Cerebellar nuclear complex (tissue), 1 donor: ENCODE measurements around the gene LRP10.

Experiments used
- DNase-seq, 2 experiments: peaks; one replicate each; lab custom pipeline; 2025; lab: John Stamatoyannopoulos, UW

The LRP10 gene

GRCh38 chr14:22865424-22866405 lies 5.8 kb upstream of the LRP10 start:
- DNase-seq = no peak

GRCh38 chr14:22866874-22867273 lies 4.7 kb upstream of the LRP10 start:
- no peak for DNase-seq

DNA sequence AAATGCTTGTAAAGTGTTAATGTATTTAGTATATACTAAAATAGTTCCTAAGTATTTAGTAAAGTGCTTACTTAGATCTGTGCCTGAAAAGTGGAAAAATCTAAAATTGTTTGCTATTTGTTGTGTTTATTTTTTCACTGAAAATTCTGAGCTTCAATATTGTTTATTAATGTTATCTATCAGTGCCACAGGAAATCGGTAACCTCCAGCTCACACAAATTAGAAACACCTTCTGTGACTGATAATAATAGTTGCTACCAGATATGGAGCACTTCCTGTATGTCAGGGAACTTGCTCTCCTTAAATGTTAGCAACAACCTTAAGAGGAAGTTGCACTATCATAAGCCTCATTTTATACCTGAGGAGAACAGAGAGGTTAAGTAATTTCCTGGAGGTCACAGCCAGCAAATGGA lies 723 bp upstream of the LRP10 start:
- DNase-seq = no peak

GRCh38 chr14:22872033-22872832 lies 693 bp downstream of the LRP10 start:
- no peak for DNase-seq

DNA sequence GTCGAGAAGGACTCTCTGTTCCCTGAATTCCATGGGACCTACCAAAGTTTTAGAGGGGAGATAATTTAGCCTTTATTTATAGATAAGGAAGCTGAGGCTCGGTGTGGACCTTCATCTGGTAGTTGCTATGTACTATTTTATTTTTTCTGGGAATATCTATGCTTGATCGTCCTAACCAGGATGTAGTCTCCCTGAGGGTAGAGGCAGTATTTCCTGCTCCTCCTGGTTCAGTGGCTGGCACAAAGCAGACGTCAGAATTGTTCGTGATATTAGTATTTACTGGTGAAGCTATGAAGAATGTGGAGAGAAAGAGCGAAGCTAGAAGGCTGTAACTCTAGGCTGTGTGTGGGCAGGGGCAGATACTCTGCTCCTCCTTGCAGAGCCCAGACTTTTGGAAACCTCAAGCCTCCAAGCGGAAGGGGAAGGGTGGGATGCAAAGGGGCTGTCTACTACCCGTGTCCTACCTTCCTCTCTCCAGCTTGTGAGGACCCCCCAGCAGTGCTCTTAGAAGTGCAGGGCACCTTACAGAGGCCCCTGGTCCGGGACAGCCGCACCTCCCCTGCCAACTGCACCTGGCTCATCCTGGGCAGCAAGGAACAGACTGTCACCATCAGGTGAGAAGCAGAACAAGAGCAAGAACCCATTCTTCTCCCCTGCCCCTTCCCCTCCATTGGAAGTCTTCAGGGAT lies 1.4 kb downstream of the LRP10 start:
- no peak for DNase-seq

DNA sequence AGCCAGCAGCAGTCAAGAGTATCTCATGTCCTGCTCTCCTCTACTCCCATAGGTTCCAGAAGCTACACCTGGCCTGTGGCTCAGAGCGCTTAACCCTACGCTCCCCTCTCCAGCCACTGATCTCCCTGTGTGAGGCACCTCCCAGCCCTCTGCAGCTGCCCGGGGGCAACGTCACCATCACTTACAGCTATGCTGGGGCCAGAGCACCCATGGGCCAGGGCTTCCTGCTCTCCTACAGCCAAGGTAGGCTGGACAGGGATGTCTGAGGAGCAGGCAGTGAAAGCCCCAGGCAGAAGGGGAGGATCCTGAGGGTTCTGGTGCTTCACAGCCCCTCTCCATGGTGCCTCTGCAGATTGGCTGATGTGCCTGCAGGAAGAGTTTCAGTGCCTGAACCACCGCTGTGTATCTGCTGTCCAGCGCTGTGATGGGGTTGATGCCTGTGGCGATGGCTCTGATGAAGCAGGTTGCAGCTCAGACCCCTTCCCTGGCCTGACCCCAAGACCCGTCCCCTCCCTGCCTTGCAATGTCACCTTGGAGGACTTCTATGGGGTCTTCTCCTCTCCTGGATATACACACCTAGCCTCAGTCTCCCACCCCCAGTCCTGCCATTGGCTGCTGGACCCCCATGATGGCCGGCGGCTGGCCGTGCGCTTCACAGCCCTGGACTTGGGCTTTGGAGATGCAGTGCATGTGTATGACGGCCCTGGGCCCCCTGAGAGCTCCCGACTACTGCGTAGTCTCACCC lies 3.6 kb downstream of the LRP10 start:
- DNase-seq = no peak

- no peak for DNase-seq
Measured at GRCh38 chr14:22875748-22876319, 4.3 kb downstream of the LRP10 start.

GRCh38 chr14:22877000-22877501 lies 5.5 kb downstream of the LRP10 start:
- no peak for DNase-seq

DNA sequence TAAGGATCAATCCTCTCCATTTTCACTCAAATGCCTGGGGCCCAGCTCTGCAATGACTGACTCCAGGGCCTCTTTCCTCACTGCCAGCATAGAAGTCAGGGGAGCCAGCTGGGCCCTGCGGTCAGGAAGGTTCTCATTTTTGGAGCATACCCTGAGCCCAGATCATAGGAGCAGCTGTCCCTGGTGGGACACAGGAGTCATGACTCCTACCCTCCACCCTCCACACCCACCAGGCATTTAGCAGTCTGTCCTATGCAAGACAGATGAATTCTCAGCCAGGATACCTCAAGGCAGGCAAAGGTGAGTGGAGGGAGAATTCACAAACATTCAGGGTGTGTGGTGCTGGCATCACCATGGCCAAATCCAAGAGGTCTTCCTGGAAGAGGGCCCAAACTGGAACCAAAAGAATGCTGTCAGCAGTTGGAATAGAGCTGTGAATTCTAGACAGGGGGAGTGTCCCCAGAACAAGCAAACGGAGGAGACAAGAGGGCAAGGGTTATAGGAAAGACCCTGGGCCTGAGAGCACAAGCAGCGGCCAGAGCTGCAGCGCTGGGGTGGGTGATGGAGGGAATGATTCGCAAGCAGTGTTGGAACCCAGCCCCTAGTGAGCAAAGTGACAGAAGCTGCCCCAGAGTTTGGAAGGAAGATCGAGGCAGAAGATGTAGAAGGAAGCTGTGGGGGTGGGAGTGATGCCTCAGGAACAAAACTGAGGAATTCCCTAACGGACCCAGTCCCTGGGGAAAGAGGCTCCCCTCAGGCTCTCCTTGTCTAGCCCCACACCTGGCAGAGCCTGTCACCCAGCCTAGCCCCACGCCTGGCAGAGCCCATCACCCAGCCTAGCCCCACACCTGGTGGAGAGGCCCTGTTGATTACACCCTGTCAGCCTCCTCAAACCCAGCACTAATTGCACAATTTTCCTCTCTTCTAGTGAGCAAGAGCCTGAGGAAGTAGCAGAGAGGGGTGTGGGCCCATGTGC lies 7.0 kb downstream of the LRP10 start:
- no peak for DNase-seq

DNA sequence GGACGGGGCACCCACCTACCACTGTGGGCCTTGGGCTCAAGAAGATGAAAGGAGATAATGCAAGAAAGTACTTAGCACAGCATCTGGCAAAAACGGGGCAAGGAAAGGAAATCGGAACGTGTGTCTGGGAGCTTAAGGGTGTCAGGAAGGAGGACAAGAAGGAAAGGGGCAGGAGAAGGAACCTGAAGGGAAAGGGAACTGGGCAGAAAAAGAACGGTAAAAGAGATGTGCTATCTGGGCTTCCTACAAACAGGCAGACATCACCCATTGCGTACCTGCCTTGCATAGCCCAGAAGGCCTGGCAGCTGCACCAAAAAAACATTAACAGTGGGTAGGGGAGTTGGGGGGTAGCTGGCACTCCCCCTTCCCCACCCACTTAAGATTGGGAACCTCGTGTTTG lies 10.5 kb downstream of the LRP10 start:
- no peak for DNase-seq

DNA sequence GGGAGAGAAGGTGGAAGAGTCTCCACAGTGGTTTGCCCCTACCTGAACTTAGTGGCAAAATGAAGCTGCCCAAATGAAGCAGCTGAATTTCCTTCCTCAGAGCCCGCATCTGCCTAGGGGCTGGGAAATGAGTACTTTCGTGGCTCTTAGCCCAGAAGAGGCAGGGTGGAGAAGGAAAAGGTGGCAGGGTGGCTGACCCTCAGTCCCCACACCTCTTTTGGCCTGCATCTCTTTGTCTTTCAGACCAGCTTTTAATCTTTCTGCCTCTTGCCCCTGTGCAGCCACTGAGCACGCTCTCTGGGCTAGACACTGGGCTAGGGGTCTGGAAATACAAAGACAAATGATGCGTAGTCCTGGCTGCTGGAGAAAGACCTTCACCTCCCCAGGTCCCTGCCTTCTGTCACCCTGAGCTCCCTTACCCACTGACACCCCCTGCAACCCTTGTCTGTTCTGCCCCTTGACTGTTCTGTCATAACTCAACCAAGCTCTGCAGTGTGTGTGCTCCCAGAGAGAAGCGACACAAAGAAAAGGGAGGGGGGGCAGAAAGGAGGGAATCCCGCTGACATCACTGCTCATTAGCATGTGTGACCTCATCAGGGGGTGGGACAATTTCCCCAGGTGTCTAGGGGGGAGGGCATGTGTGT lies 11.1 kb downstream of the LRP10 start:
- DNase-seq = no peak

DNA sequence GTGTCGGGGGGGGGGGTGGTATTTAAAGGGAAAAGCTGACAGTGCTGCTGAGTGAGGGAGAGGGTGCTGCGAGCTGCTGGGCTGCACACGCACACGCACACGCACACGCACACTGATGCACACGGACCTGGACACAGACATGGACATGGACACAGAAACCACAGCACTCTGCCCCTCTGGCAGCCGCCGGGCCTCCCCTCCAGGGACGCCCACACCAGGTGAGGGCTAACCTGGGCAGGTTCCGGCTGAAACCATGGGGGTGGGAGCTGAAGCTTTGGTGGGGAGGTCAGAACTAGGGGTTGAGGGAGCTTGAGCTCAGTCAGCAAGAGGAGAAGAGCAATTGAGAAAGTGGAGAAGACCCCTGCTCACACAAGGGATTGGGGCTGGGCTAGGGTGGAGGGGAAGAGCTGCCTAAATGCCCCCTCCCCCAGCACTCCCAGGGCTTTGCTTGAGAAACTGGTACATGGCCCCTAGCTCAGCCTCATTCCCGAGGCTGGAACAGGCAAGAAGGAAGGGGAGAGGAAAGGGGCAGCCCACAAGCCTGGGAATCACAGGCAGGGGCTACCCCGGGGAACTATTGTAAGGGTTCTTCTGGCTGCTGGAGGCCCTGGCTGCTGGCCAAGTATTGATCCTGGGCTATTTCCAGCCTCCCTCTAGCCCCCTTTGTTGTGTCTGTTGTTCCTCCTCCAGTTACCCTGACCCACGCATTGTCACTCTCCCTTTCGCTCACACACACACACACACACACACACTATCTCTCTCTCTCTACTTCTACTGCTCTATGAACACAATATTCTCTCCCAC lies 11.8 kb downstream of the LRP10 start, which contains the start of gene REM2:
Gene REM2, plus strand, starts transcription at position 50 of the 804 bp plus-strand sequence. Its CDS starts 66 bp downstream, at position 116.
- DNase-seq = no peak

- DNase-seq = no peak
Measured at GRCh38 chr14:22884076-22884737, 12.7 kb downstream of the LRP10 start.

- no peak for DNase-seq
Measured at GRCh38 chr14:22884738-22885523, 13.4 kb downstream of the LRP10 start.

DNA sequence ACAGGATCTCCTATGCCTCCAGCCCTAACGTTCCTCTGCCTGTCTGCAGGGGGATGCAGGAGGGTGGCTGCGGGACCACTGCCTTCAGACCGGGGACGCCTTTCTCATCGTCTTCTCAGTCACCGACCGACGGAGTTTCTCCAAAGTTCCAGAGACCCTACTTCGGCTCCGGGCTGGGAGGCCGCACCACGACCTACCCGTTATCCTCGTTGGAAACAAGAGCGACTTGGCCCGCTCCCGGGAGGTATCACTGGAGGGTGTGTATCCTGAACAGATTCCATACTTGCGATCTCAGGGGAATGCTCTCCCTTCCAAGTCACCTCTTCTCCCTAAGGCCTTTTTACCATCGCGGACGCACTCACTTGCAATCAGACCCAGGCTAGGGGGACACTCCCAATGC lies 14.4 kb downstream of the LRP10 start:
- no peak for DNase-seq

DNA sequence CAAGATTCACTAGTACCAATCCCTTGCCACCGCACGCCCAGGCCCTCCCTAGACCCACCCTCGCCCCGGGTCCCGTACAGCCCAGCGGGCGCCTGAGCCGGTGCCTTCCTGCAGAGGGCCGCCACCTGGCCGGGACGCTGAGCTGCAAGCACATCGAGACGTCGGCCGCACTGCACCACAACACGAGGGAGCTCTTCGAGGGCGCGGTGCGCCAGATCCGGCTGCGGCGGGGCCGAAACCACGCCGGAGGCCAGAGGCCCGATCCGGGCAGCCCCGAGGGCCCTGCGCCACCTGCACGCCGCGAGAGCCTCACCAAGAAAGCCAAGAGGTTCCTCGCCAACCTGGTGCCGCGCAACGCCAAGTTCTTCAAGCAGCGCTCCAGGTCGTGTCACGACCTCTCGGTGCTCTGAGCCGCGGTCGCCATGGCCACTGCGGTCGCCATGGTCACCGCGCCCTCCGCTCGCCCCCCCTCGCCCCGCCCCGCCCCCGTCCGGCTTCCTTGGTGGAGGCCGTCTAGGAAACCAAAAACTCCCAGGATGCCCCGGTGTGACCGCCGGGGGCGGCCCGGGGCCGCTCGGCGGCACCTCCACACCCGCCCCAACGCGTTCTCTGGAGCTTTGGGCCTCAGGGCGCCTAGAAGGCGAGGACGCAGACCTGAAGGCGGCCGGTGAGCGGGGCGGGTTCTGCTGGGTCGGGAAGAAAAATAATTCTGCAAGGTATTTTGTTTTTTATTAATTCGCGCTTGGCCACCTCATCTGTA lies 15.1 kb downstream of the LRP10 start:
- DNase-seq = no peak
